GM12801 (cell line): Measurements from ENCODE around the gene CDYL2.

ENCODE experiments used
- CTCF ChIP-seq: IDR thresholded peaks from one replicate; pipeline ENCODE4 v1.5.1; 2011; ENCODE audit warnings: control low read depth; ENCODE audit not compliant: insufficient read length; ENCODE audit errors: extremely low read depth

Gene CDYL2

DNA sequence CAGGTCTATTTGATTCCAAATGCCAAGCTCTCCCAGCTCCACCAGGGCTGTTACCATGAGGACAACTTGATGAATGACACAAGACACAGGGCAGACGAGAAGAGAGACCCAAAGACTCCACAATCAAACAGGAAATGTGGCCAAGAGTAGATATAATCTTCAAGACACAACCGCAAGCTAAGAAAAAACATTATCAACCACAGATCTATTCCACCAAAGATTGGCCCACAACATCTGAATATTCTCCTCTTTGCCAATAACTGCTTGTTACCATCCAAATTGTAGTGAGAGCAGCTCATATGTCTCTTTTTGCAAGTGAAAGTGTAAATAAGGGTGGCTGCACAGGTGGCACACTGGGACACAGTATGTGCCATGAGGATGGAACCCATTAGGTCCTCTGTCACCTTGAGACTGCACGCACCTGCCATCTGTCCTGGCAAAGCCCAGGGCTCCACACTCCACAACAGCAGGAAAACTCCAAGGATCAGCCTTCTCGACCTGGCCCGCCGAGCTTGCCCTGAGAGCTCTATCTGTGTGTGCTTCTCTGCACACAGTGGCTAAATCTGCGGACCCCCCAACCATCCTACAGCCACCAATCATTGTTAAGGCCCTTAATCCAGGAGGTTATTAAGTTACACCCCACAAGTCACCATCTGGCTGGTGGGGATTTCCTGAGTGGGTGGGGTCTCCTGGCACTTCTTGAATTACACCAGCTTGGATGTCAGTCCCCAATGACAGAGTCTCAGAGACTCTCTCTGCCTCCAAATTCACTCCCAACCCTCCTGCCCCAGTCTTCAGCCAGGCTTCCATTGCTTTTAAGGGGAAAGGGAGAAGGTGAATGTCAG is 213.1 kb downstream of the CDYL2 start:
- TF ChIP-seq CTCF, result no peak

GRCh38 chr16:80587071-80587470 is 217.3 kb downstream of the CDYL2 start:
- TF ChIP-seq CTCF, result no peak

- no peak for TF ChIP-seq CTCF
These were observed 217.9 kb downstream of the CDYL2 start for GRCh38 chr16:80586476-80586875.

DNA sequence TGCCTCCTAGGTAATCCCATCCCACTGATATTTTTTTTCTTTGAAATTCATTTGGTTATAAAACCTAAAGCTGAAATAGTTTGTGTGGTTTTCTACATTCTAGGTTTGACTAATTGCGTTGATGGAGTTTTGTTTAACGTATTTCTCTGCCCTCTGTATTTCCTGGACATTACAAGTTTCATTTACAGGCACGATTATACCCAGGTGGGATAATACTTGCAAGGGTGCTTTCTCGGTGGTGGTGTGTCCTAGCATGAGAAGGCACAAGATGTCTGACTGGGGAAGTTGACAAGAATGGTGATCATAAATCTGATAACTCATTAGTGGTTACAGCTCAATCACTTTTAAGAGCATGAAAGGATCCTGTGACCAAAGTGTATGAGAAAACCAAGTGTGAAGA is 218.6 kb downstream of the CDYL2 start:
- TF ChIP-seq CTCF, result no peak

DNA sequence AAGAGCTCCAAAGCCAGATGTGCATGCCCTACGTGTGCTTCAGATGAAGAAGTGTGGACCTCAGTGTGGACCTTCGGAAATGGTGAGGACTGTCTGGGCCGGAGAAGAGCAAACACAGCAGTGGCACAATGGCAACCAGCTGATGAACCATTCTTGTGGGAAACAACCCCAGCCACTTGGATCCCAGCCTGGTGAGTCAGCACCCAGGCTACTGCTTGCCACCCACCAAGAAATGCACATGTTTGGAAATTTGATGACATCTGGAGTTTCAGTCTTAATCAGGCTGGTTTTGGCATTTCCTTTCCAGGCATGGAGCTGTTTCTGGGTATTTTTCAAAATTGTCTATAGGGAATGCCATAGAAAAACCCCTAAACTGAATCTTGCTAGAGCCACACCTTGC is 220.9 kb downstream of the CDYL2 start:
- no peak for TF ChIP-seq CTCF

GRCh38 chr16:80580109-80580832 is 224.1 kb downstream of the CDYL2 start:
- no peak for TF ChIP-seq CTCF

DNA sequence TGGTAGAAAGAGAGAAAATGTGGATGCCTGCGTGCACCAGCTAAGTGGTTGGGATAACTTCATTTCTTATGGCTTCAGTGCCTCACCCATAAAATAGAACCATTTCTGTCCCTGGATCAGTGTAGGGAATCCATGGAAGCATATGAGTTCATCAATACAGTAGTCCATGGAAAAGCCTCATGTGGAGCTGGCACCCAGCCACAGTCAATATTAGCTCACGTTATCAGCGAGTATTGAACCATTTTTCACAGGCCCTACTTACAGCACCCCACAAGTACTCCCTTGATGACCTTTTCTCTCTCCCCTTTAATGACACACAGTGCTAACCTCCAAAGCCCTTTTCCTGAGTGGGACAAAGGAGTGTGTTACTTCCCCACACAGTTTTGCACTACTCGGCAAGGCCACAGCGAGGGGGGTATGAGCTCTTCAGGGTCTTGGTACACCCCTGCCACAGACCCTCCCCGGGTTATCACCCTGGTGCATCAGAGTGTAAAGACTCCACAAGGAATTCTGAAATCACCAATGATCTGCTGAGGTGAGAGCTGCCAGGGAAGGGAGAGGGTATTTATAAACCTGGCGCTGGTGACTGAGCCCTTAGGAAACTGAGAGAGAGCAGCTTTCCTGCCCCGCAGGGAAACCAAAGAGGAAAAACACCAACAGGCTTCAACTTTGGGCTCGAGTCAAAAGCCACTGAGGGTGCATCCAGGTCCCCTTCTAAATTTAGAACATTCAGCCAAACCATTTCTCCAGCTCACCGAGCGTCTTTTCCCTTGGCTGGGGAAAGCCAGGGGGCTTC is 226.7 kb downstream of the CDYL2 start:
- TF ChIP-seq CTCF, result no peak
